Transverse colon (tissue), 4 donors: ENCODE measurements around the gene LKAAEAR1. TPM values are rescaled to one million over a fixed set of nuclear protein-coding genes. Genes with fewer than 3 reads are reported as not detected.
"Not testable (repeated sequence)": the region's sequence is repeated elsewhere in the genome, so short reads cannot be mapped to it uniquely, and the experiment has no call there.

Experiments used
- DNase-seq: peaks from one replicate; pipeline ENCODE4 v3.0.0-alpha.2; 2019
- H3K27ac ChIP-seq, 4 donors: fragments of 200-600 bp; sonication (generic); 2 replicates each; pipeline ENCODE4 v1.5.1; 2016 to 2018; ENCODE audit warnings: inconsistent platforms in 4 of 4
- H3K27me3 ChIP-seq: fragments of 200-600 bp; sonication (generic); 2 replicates; pipeline ENCODE4 v1.5.1; 2017; ENCODE audit warnings: inconsistent platforms
- H3K36me3 ChIP-seq, 4 donors: fragments of 200-600 bp; sonication (generic); 2 replicates each; pipeline ENCODE4 v1.5.1; 2017 to 2019; ENCODE audit warnings: inconsistent platforms in 4 of 4
- H3K4me1 ChIP-seq, 4 donors: fragments of 200-600 bp; sonication (generic); 2 replicates each; pipeline ENCODE4 v1.5.1; 2017 to 2020; ENCODE audit warnings: inconsistent platforms in 4 of 4
- H3K4me3 ChIP-seq, 4 donors: fragments of 200-600 bp; sonication (generic); 1 replicate in 1 of 4; 2 replicates in 3 of 4; pipeline versions ENCODE4 v1.5.1 to v1.6.1; 2017 to 2019; ENCODE audit warnings: inconsistent platforms in 4 of 4
- H3K9me3 ChIP-seq, 2 donors: fragments of 200-600 bp; sonication (generic); 2 replicates each; pipeline ENCODE4 v1.5.1; 2017 to 2019; ENCODE audit warnings: inconsistent platforms in 2 of 2
- EP300 ChIP-seq: sonication (generic); formaldehyde crosslinking; IDR thresholded peaks from one replicate; pipeline ENCODE4 v1.6.1; 2017; ENCODE audit warnings: antibody characterized with exemption, low read depth
- POLR2A ChIP-seq: fragments of 450-650 bp; IDR thresholded peaks from one replicate; pipeline ENCODE4 v1.6.1; 2016; ENCODE audit warnings: antibody characterized with exemption, mild to moderate bottlenecking, moderate library complexity
- POLR2AphosphoS5 ChIP-seq, 3 donors: sonication (generic); formaldehyde crosslinking; IDR thresholded peaks; one replicate each; pipeline ENCODE4 v1.6.1; 2016; ENCODE audit warnings: antibody characterized with exemption in 3 of 3
- WGBS, 2 donors: methylation state at CpG; one replicate each; pipeline ENCODE4 v1.1.5; 2018; ENCODE audit warnings: low coverage in 1 of 2; 5-methylcytosine and 5-hydroxymethylcytosine counted together
- in situ Hi-C, 4 donors: fragments of 200-750 bp; cut with MboI; loops; one replicate each; pipeline versions ENCODE4 v1.15.0 to v1.15.1; 2017; ENCODE audit warnings: low sequenced_read_pairs in 3 of 4, low pct_ligation_motif_present in 1 of 4, low pct_unique_long_range_greater_than_20kb in 1 of 4
- intact Hi-C: fragments of 100-400 bp; cut with DNase I; formaldehyde crosslinking; loops from one replicate; pipeline ENCODE4 v1.15.1; 2023; ENCODE audit warnings: low total_unique reads
- total RNA-seq, 4 donors: library from RNA; depleted of rRNA; stranded (reverse); fragments of >200 nt; gene quantifications; one replicate each; pipeline ENCODE4 v1.1.0, GENCODE V29; 2016
- TF ChIP-seq, protein P1 (sequence below), 5 experiments: fragments of 200-600 bp in 3 of 5; fragments of 450-650 bp in 2 of 5; sonication (generic) in 3 of 5; IDR thresholded peaks; 1 replicate in 2 of 5; 2 replicates in 3 of 5; pipeline ENCODE4 v1.5.1; 2016 to 2017; ENCODE audit warnings: antibody characterized with exemption in 5 of 5, inconsistent platforms in 3 of 5, mild to moderate bottlenecking in 2 of 5, moderate library complexity in 1 of 5

Gene LKAAEAR1
- total RNA-seq, 4 donors from 2014 or later: not detected

DNA sequence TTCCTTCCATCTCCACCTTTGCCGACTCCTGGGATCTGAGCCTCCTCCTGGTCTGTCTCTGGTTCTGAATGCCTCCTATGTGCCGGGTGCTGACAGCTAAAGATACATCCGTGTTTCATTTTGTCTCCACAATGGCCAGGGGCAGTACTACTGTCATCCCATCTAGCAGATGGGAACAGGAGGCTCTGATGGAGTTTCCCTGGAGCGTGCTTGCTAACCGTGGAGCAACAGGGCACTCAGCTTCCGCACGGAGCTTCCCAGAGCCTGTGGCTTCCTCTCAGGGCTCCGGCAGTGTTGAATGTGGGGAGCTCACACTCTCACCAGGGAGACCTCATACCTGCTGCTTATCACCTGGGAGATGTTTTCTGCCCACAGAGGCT is 35.1 kb upstream of the LKAAEAR1 start:
- in situ Hi-C loops (no loop called here), intact Hi-C loops (no loop called here)
- no peaks in the 10 kb centered on the region for H3K9me3 ChIP-seq
- H3K27ac ChIP-seq: no peak overlapping the region
- WGBS, 2 donors: 64% methylated on average over 6 of the region's 8 CpGs; no CpG with 5 or more reads in 1 of the 2 donors
- TF ChIP-seq POLR2AphosphoS5 (IDR thresholded peaks at IDR 0.05): no peak
- H3K36me3 ChIP-seq: no peaks in the 10 kb centered on the region
- no peak overlapping the region for H3K4me3 ChIP-seq
- peaks cover 29% of the 10 kb centered on the region for H3K27me3 ChIP-seq
- peaks cover 0 to 5% (median 2%) of the 10 kb centered on the region in 4 donors for H3K4me1 ChIP-seq
- DNase-seq: no peak

DNA sequence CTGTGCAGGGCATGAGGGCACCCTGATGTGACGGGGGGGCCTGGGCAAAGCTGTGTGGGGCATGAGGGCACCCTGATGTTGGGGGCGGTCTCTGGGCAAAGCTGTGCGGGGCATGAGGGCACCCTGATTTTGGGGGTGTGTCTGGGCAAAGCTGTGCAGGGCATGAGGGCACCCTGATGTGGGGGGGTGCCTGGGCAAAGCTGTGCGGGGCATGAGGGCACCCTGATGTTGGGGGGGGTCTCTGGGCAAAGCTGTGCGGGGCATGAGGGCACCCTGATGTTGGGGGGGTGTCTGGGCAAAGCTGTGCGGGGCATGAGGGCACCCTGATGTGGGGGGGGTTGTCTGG is 33.2 kb upstream of the LKAAEAR1 start:
- H3K4me1 ChIP-seq, DNase-seq, in situ Hi-C loops, H3K36me3 ChIP-seq, H3K9me3 ChIP-seq, H3K4me3 ChIP-seq, intact Hi-C loops, H3K27ac ChIP-seq: not testable (repeated sequence)
- WGBS, 2 donors: 80% methylated on average over 1 of the region's 6 CpGs; no CpG with 5 or more reads in 1 of the 2 donors
- peaks cover 18% of the 10 kb centered on the region for H3K27me3 ChIP-seq

DNA sequence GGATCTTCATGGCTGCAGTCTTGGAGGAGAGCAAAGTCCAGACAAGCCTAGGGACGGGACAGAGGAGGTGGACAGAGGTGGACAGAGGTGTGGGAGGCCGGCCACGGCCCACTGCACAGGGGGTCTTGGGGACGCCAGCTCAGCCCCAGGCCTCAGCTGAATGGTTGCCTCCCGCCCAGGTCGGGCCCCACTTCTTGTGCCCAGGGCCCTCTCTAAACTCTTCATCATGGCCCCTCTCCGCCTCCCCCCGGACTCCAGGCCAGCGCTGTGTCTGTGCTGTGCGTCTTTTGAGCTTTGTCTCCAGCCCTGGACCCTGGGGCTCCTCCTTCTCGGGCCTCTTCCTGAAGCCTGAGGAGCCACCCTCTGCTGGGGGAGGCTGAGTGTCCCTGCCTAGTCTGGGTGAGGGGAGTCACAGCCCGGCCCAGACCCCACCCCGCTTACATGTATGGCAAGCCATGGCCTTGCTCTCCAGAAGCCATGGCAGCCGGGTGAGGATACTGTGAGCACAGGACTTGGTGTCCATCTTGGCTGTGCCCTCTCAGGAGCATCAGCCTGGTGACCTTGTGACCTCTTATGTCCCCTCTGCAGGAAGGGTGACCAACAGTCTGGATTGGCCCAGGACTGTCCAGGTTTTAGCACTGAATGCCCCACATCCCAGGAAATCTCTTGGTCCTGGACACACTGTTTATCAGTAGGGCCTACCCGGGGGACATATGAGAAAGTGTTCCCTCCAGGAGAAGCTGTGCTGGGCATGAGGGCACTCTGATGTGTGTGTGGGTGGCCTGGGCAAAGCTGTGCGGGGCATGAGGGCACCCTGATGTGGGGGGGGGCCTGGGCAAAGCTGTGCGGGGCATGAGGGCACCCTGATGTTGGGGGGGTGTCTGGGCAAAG is 32.6 kb upstream of the LKAAEAR1 start:
- peak; percentile 6 for DNase-seq
- Histone ChIP-seq H3K9me3 (no peaks in the 10 kb centered on the region), H3K27me3 (peaks cover 11% of the 10 kb centered on the region), H3K27ac (no peak overlapping the region), H3K4me1 (peaks cover 0 to 5% (median 2%) of the 10 kb centered on the region in 4 donors), H3K36me3 (no peaks in the 10 kb centered on the region), H3K4me3 (no peak overlapping the region)
- in situ Hi-C loops (no loop called here), intact Hi-C loops (no loop called here)
- TF ChIP-seq POLR2AphosphoS5 (IDR thresholded peaks at IDR 0.05) (no peak), EP300 (no peak), POLR2A (no peak)
- TF ChIP-seq, protein P1, sequence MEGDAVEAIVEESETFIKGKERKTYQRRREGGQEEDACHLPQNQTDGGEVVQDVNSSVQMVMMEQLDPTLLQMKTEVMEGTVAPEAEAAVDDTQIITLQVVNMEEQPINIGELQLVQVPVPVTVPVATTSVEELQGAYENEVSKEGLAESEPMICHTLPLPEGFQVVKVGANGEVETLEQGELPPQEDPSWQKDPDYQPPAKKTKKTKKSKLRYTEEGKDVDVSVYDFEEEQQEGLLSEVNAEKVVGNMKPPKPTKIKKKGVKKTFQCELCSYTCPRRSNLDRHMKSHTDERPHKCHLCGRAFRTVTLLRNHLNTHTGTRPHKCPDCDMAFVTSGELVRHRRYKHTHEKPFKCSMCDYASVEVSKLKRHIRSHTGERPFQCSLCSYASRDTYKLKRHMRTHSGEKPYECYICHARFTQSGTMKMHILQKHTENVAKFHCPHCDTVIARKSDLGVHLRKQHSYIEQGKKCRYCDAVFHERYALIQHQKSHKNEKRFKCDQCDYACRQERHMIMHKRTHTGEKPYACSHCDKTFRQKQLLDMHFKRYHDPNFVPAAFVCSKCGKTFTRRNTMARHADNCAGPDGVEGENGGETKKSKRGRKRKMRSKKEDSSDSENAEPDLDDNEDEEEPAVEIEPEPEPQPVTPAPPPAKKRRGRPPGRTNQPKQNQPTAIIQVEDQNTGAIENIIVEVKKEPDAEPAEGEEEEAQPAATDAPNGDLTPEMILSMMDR (IDR thresholded peaks at IDR 0.05): no peak
- WGBS, 2 donors: 75% methylated on average over 13 of the region's 17 CpGs; no CpG with 5 or more reads in 1 of the 2 donors

DNA sequence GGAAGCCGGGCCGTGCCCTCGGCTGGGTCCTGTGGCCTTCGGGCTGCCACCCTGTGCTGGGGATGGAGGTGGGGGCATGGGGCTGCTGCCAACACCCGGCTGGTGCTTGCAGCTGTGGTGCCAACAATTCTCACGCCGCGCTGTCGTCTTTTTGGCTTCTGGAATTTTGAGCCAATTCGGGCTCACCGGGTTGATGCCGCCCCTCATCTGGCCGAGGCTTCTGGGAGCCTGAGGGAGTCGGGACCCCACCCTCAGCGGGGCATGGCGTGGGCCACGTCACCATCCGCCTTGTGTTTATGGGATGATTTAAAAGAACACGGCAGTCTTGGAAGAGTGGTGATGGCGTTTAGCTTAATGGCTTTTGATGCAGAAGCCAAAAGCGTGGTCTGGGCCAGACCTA is 31.8 kb upstream of the LKAAEAR1 start:
- peaks cover 0 to 5% (median 2%) of the 10 kb centered on the region in 4 donors for H3K4me1 ChIP-seq
- intact Hi-C loops: no loop called here
- H3K27me3 ChIP-seq: peaks cover 4% of the 10 kb centered on the region
- TF ChIP-seq POLR2A: no peak
- TF ChIP-seq POLR2AphosphoS5 (IDR thresholded peaks at IDR 0.05): no peak
- TF ChIP-seq EP300: no peak
- TF ChIP-seq, protein P1 (IDR thresholded peaks at IDR 0.05): no peak
- in situ Hi-C loops: no loop called here
- no peak for DNase-seq
- no peak overlapping the region for H3K27ac ChIP-seq
- no peaks in the 10 kb centered on the region for H3K9me3 ChIP-seq
- WGBS, 2 donors: 67 to 80% methylated on average over 1 to 20 of the region's 21 CpGs
- H3K36me3 ChIP-seq: no peaks in the 10 kb centered on the region
- H3K4me3 ChIP-seq: no peak overlapping the region

DNA sequence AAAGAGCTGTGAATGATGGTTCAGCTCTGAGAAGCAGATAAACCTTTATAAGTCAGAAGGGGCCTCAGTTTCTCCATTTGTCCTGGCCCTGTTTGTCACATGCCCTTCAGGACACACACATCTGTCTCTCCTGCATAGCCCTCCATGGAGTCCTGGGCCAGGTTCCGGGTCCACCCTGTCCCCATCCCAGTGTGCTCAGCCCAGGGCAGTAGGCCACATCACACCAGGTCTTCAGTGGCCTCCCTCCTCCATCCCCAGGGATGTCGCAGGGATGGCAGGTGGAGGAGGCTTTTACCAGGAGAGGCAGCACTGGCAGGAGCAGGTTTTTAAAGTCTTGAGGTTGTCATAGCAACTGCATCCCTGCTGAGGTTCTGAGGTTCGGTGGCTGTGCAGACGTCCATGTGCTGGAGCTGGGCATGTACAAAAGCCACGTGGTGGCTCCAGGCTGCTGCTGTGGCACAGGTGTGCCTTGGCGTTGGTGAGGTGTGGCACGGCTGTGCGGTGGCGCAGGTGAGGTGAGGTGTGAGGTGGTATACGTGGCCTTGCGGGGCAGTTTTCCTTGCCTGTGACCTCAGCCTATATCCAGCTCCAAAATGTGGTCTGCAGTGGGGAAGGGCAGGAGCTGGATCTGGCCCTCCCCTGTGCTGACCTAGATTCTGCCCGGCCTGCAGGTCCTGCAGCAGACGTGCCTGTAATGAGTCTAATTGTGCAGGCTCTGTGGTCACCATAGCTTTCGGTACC is 31.1 kb upstream of the LKAAEAR1 start:
- H3K27me3 ChIP-seq: no peaks in the 10 kb centered on the region
- intact Hi-C loops (no loop called here), in situ Hi-C loops (no loop called here)
- H3K27ac ChIP-seq: no peak overlapping the region
- H3K4me1 ChIP-seq: peaks cover 0 to 4% (median 2%) of the 10 kb centered on the region in 4 donors
- WGBS, 2 donors: 27 to 60% methylated on average over 3 to 14 of the region's 14 CpGs
- no peaks in the 10 kb centered on the region for H3K36me3 ChIP-seq
- DNase-seq: no peak
- H3K9me3 ChIP-seq: no peaks in the 10 kb centered on the region
- H3K4me3 ChIP-seq: no peak overlapping the region
- TF ChIP-seq, protein P1 (IDR thresholded peaks at IDR 0.05): no peak
- TF ChIP-seq POLR2AphosphoS5 (IDR thresholded peaks at IDR 0.05) (no peak), POLR2A (no peak), EP300 (no peak)
